Measurements from ENCODE around the gene SQOR. TPM values are rescaled to one million over a fixed set of nuclear protein-coding genes. Genes with fewer than 3 reads are reported as not detected.

The SQOR gene
- total RNA-seq, 2 donors from 2014 or later = 0.24 TPM; not detected in 1

DNA sequence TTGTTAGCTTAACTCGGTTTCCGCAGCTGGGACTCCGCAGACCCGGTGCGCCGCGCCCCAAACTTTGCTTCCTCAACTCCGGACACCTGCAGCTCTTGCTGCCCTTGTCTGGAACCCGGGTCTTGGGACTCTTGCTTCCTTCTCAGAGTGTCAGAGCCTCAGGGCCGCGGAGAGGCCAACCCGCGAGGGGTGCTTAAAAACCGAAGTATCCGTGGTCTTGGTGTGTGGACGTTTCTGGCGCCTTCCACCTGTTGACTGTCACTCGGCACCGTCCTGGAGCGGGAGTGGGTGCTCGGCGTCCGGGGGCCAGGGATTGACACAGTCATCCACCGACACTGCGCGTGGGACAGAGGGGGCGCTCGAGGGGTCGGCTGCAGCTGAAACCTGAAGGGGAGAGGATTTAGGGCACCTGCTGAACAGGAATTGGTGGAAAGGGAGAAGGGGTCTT is 386 bp downstream of the SQOR start:
- no peak for DNase-seq
- Mint-ChIP-seq H3K9me3 (peaks cover 2% of the 10 kb centered on the region), H3K36me3 (ENCODE audit: low read depth) (no peaks in the 10 kb centered on the region), H3K4me3 (peak overlapping the region; percentile 61), H3K27me3 (ENCODE audit: insufficient read depth) (peaks cover 98% of the 10 kb centered on the region), H3K27ac (no peak overlapping the region), H3K4me1 (peaks cover 4% of the 10 kb centered on the region)
- Histone ChIP-seq H3K4me3 (ENCODE audit: low read length) (peak overlapping the region; percentile 82), H3K4me1 (ENCODE audit: control insufficient read depth, insufficient read depth, low read length) (no peaks in the 10 kb centered on the region), H3K9me3 (ENCODE audit: control insufficient read depth, low read length) (no peaks in the 10 kb centered on the region), H3K27me3 (ENCODE audit: control insufficient read depth, insufficient read depth, low read length, poor library complexity, severe bottlenecking) (peaks cover 97% of the 10 kb centered on the region), H3K36me3 (ENCODE audit: control insufficient read depth, insufficient read depth, low read length) (no peaks in the 10 kb centered on the region), H3K9ac (ENCODE audit: extremely low read depth, low read length, poor library complexity, severe bottlenecking) (peak overlapping the region; percentile 20), H3K27ac (ENCODE audit: low read depth, low read length) (no peak overlapping the region)
- TF ChIP-seq, protein P1, sequence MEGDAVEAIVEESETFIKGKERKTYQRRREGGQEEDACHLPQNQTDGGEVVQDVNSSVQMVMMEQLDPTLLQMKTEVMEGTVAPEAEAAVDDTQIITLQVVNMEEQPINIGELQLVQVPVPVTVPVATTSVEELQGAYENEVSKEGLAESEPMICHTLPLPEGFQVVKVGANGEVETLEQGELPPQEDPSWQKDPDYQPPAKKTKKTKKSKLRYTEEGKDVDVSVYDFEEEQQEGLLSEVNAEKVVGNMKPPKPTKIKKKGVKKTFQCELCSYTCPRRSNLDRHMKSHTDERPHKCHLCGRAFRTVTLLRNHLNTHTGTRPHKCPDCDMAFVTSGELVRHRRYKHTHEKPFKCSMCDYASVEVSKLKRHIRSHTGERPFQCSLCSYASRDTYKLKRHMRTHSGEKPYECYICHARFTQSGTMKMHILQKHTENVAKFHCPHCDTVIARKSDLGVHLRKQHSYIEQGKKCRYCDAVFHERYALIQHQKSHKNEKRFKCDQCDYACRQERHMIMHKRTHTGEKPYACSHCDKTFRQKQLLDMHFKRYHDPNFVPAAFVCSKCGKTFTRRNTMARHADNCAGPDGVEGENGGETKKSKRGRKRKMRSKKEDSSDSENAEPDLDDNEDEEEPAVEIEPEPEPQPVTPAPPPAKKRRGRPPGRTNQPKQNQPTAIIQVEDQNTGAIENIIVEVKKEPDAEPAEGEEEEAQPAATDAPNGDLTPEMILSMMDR (conservative IDR thresholded peaks at IDR 0.05) = peak; percentile 72
- WGBS, 2 experiments (ENCODE audit: insufficient coverage in 1 of 2, insufficient read length in 1 of 2) = 2% methylated on average over 9 to 29 of the region's 29 CpGs

DNA sequence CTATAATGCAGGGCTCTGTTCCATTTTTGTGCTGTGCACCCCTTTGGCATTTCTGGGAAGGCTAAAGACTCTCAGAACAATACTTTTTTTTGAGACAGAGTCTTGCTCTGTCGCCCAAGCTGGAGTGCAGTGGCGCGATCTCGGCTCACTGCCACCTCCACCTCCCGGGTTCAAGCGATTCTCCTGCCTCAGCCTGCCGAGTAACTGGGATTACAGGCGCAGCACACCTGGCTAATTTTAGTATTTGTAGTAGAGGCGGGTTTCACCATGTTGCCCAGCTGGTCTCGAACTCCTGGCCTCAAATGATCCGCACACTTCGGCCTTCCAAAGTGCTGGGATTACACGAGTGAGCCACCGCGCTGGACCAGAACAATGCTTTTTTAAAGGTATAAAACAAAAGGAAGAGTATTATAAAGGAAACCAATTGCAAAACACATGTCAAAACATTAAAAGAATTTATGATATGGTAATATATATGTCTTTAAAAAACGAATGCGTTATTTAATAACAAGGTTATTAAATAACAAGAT is 999 bp downstream of the SQOR start:
- no peak for DNase-seq
- Mint-ChIP-seq H3K36me3 (ENCODE audit: low read depth) (no peaks in the 10 kb centered on the region), H3K4me1 (peaks cover 4% of the 10 kb centered on the region), H3K4me3 (peak overlapping the region; percentile 61), H3K27ac (no peak overlapping the region), H3K9me3 (peaks cover 2% of the 10 kb centered on the region), H3K27me3 (ENCODE audit: insufficient read depth) (peaks cover 98% of the 10 kb centered on the region)
- Histone ChIP-seq H3K9me3 (ENCODE audit: control insufficient read depth, low read length) (no peaks in the 10 kb centered on the region), H3K27me3 (ENCODE audit: control insufficient read depth, insufficient read depth, low read length, poor library complexity, severe bottlenecking) (peaks cover 97% of the 10 kb centered on the region), H3K27ac (ENCODE audit: low read depth, low read length) (no peak overlapping the region), H3K4me3 (ENCODE audit: low read length) (peak overlapping the region; percentile 82), H3K9ac (ENCODE audit: extremely low read depth, low read length, poor library complexity, severe bottlenecking) (no peak overlapping the region), H3K4me1 (ENCODE audit: control insufficient read depth, insufficient read depth, low read length) (no peaks in the 10 kb centered on the region), H3K36me3 (ENCODE audit: control insufficient read depth, insufficient read depth, low read length) (no peaks in the 10 kb centered on the region)
- 84 to 91% methylated on average over 8 to 15 of the region's 17 CpGs for WGBS, 2 experiments (ENCODE audit: insufficient coverage in 1 of 2, insufficient read length in 1 of 2)
- TF ChIP-seq, protein P1 (conservative IDR thresholded peaks at IDR 0.05) = no peak

DNA sequence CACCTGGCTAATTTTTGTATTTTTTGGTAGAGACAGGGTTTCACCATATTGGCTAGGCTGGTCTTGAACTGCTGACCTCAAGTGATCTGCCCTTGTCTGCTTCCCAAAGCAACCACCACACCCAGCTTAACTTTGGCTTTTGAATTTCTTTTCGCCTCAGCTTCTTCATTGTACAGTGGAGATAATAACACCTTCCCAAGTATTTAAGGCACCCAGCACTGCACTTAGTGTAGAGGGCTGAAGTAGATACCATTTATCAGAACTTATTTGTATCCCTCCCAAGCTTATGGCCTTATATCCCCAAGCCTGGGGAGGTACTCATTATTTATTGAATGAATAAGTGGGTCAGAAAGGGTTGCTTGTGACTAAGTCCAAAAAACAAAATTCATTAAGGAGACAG is 2.3 kb downstream of the SQOR start:
- peaks cover 99% of the 10 kb centered on the region for H3K27me3 ChIP-seq (ENCODE audit: control insufficient read depth, insufficient read depth, low read length, poor library complexity, severe bottlenecking)
- H3K27ac Mint-ChIP-seq = no peak overlapping the region
- no peaks in the 10 kb centered on the region for H3K36me3 ChIP-seq (ENCODE audit: control insufficient read depth, insufficient read depth, low read length)
- no peak overlapping the region for H3K4me3 Mint-ChIP-seq
- peaks cover 99% of the 10 kb centered on the region for H3K27me3 Mint-ChIP-seq (ENCODE audit: insufficient read depth)
- H3K9ac ChIP-seq (ENCODE audit: extremely low read depth, low read length, poor library complexity, severe bottlenecking) = no peak overlapping the region
- peak; percentile 1 for DNase-seq
- H3K9me3 ChIP-seq (ENCODE audit: control insufficient read depth, low read length) = no peaks in the 10 kb centered on the region
- no peak overlapping the region for H3K27ac ChIP-seq (ENCODE audit: low read depth, low read length)
- H3K36me3 Mint-ChIP-seq (ENCODE audit: low read depth) = no peaks in the 10 kb centered on the region
- H3K4me1 Mint-ChIP-seq = peaks cover 4% of the 10 kb centered on the region
- H3K4me3 ChIP-seq (ENCODE audit: low read length) = no peak overlapping the region
- TF ChIP-seq, protein P1 (conservative IDR thresholded peaks at IDR 0.05) = no peak
- H3K9me3 Mint-ChIP-seq = peaks cover 2% of the 10 kb centered on the region
- H3K4me1 ChIP-seq (ENCODE audit: control insufficient read depth, insufficient read depth, low read length) = no peaks in the 10 kb centered on the region
- WGBS, 2 experiments (ENCODE audit: insufficient coverage in 1 of 2, insufficient read length in 1 of 2) = 80% methylated on average over 1 of the region's 1 CpG; no CpG with 5 or more reads in 1 of the 2 experiments

All from endodermal cell (in vitro differentiated cells).